NCI-H524 (cell line): ENCODE data around the gene TTBK2.
"Not testable (repeated sequence)": the region's sequence is repeated elsewhere in the genome, so short reads cannot be mapped to it uniquely, and the experiment has no call there.

Source experiments
- DNase-seq, 2 experiments: peaks; one replicate each; lab custom pipeline; 2025; lab: John Stamatoyannopoulos, UW

TTBK2 gene

GRCh38 chr15:42764154-42764731 lies 156.3 kb downstream of the TTBK2 start:
- not testable (repeated sequence) for DNase-seq

GRCh38 chr15:42761813-42762212 lies 158.8 kb downstream of the TTBK2 start:
- not testable (repeated sequence) for DNase-seq

DNA sequence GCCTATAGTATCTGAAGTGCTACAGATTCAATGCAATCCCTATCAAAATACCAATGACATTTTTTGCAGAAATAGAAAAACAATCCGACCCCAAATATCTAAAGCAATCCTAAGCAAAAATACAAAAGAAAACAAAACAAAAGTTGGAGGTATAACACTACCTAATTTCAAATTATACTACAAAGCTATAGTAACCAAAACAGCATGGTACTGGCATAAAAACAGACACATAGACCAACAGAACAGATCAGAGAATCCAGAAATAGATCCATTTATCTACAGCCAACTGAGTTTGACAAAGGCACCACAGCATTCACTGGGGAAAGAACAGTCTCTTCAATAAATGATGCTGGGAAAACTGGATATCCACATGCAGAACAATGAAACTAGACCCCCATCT lies 159.8 kb downstream of the TTBK2 start:
- DNase-seq = no peak

GRCh38 chr15:42759093-42759492 lies 161.5 kb downstream of the TTBK2 start:
- DNase-seq = no peak

DNA sequence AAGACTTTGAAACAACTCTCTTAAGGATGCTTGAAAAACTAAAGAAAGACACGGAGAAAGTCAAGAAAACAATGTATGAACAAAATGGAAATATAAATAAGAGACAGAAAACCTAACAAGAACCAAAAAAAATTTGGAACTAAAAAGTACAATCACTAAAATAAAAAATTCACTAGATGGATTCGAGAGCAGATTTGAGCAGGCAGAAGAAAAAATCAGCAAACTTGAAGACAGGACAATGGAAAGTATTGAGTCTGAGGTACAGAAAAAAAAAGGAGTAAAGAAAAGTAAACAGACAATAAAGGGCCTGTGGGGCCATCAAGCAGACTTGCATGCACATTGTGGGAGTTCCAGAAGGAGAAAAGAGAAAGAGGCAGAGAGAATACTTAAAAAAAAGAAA lies 170.3 kb downstream of the TTBK2 start:
- DNase-seq = no peak

DNA sequence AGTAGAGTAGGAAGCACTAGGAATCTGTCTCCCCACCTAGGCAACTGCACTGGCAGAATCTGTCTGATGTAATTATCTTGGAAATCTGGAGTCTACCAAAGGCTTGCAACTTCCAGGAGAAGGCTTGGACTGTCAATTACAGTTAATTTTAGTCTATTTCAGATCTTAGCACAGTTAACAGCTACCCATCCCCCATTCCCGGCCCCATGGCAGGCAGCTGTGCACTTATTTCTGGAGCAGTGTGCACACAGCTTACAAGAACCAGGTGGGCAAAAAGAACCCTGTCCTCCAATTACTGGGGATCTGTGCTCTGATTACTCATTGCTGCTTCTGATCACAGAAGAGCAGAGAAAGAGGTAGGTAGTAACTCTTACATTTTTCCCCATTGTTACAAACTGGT lies 171.3 kb downstream of the TTBK2 start:
- DNase-seq = peak in 1 of 2 experiments; percentile 14

GRCh38 chr15:42744195-42744594 lies 176.4 kb downstream of the TTBK2 start:
- no peak for DNase-seq

- no peak for DNase-seq
Observed at GRCh38 chr15:42742149-42742548, 178.4 kb downstream of the TTBK2 start.

DNA sequence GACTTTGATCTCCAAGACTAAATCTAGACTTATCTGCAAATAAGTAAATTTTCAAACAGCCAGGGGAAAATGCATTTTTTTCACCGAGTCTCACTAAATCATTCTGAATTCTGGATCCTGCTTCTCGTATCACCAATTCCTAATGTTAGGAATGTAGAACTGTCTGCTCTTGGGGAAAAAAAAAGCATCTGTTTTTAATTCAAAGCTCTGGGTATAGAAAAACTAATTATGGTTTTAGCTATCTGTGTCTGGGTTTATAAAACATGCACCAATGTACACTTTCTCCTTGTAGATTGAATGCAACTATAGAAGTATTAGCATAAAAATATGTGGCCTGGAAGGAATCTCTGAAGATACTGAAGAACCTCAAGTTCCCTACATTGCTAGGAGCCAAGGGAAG lies 178.9 kb downstream of the TTBK2 start:
- DNase-seq = no peak

DNA sequence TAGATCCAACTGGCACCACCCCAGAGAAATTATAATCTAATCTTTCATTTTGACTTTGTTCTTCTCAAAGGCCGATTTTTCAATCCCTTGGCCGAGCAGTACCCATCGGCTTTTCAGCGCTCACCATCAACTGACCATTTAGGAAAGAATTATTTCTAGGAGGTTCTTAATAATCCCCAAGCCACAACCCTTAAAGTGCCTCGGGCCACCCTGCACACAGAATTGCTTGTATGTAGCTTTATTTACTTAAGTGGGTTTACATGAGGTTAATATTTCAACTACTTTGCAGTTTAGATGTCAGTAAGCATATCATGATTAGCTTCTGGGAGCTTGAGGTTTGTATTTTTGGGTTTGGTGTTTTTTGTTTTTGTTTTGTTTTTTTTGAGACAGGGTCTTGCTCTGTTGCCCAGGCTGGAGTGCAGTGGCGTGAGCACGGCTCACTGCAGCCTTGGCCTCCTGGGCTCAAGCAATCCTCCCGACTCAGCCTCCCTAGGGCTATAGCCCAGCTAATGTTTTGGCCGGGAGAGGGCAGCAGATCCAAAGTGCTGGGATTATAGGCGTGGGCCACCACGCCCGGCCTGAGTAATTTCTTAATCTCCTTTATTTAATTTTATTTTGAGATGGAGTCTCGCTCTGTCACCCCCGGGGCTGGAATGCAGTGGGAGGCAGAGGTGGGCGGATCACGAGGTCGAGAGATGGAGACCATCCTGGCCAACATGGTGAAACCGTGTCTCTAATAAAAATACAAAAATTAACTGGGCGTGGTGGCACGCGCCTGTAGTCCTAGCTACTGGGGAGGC lies 182.8 kb downstream of the TTBK2 start:
- DNase-seq = no peak

DNA sequence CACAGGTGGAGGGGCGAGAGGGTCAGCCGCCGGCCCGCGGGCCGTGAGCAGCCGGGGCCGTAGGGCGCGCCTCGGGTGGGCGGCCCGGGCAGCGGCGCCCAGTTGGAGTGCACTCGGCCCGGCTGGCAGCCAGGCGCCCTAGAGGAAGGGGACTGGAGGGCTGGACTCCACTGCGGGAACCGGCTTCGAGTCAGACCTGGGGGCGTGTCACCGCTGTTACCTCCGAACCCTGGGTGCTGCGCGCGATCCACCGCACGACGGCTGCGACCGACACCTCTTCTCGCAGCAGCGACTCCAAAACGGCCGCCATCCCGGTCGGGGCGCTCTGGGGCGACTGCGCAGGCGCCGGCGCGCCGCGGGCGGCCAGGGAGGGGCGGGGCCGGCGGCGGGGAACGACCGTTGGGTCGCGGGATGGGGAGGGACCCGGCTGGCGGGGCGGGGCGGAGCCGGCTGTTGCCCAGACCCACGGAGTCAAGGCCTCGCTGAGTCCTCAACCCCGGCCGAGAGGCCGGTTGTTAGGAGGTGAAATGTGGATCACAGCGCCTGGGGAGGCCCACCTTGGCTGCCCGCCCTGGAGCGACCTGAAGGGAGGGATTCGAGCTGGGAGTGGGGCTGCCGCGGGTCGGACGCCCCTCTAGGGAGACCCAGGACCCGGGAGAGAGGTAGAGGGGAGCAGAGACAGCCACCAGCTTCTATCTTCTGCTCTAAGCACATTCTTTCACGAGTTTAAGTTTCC lies 183.6 kb downstream of the TTBK2 start, which contains the start of gene CDAN1:
Gene CDAN1 (minus strand): TSS at position 336 of the 736 bp plus-strand sequence. CDS start 26 bp downstream, at position 310.
- DNase-seq = peak; percentile 79 to 86

GRCh38 chr15:42736178-42736792 lies 184.3 kb downstream of the TTBK2 start:
- peak in 1 of 2 experiments; percentile 24 for DNase-seq

DNA sequence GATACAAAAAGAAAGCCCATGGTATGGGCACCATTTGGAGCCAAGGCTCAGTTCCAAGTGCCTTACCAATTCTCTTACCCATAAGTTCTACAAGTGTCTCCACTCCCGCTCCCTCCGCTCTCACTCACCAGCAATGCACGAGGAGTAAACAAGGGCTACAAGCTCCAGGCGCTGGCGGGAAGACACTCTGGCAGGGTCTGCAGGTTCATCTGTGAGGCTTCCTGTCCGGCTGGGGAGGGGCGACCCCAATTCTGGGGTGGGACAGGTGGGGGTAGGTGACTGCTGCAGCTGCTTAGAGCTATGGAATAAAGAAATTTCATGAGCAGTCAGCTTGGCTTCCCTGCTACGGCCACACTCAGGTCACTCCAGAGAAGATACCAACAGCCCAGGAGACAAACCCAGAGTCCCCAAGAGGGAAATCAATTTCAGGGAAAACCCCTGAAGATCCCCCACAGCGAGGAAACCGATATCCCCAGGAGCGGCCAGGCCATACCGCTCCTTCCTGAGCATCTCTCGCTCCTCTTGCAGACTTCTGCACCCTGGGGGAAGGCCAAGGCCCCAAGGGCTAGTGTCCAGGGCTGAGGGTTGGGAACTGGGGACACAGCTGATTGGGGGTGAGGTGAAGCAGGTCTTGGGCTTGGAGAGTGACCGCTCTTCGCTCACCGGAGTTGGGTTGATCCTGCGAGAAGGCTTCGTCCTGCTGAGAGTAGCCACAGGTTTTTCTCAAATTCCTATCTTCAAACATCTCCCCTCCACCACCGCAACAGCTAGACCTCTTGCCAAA lies 185.0 kb downstream of the TTBK2 start:
- no peak for DNase-seq

- no peak for DNase-seq
Observed at GRCh38 chr15:42734076-42734672, 186.4 kb downstream of the TTBK2 start.

DNA sequence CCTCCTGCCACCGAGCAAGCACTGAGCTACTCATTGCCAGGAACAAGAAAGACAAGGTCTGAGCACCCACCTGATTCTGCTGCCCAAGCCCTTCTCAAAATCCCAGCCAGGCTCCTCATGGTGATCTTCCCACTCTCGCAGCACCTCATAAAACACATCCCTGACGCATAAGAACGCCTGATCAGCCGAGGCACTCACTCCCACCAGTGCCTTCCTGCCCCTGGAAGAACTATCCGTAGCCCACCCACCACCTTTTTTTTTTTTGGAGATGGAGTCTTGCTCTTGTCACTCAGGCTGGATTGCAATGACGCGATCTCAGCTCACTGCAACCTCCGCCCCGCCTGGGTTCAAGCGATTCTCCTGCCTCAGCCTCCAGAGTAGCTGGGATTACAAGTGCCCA lies 187.6 kb downstream of the TTBK2 start:
- no peak for DNase-seq

DNA sequence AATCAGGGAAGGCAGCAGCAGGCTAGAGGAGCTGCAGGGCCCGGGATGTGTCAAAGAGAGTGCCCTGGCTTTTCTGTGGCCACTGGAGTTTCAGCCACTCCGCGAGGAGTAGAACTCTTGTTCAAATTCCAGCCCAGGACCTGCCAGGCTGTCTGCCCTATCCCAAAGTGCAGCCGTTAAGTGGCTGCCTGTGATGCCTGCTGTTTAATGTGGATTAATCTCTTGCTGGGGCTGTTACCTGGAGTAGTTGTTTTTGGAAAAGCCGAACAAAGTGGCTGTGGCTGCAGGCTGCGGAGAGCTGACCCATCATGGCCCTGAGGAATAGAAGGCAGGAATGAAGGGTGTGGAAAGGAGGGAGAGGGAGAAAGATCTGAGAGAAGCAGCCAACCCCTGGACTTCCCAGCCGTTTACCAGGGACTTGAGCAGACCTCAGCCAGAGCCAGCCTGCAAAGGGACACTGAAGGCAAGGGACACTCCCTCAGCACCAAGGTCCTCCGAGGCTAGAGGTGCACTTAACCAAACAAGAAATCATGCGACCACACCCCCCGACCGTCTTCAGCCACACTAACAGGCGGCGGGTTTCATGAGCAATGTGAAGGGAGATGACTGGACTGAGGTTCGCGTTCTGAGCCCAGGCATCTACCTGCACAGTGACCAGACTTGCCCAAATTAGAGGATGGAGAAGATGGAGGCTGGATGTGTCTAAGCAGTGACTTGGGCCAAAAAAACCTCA lies 188.3 kb downstream of the TTBK2 start:
- no peak for DNase-seq

DNA sequence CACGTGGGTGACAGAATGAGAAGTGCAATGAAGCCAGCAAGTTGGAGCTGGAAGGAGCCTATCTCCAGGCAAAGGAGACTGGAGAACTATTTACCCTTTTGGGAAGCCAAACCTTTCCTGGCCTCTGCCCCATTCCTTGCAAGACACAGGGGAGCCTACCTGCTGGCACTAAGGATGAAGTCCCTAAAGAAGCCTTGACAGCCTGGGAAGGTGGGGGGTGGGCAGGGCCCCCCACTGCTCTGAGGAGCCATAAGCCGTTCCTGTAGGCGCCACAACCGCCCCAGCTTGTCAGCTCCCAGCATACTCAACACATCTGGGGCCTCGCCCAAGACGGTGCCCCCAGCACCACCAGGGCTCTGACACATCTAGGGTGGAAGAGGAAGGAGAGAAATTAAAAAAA lies 189.1 kb downstream of the TTBK2 start:
- no peak for DNase-seq

GRCh38 chr15:42730536-42730935 lies 190.0 kb downstream of the TTBK2 start:
- DNase-seq = no peak

DNA sequence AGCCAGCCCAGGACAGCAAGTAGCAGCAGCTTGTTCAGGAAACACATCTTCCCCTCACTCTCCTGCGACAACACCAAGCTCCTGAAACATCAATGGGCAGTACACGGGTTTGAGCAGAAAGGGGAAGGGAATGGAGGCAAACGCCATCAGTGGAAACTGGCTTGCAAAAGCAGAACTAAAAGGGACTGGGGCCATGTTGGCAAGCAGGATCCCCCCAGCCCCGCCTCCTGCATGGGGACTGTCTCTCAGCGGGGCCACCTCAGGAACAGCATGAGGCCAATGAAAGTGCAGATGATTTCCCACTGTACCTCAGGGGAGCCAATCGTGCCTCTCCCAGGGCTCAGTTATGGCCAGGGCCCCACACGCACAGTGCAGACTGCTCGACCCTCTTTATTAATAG lies 190.4 kb downstream of the TTBK2 start:
- DNase-seq = no peak

- DNase-seq = no peak
Observed at GRCh38 chr15:42729409-42729808, 191.2 kb downstream of the TTBK2 start.

- DNase-seq = no peak
Observed at GRCh38 chr15:42728972-42729371, 191.6 kb downstream of the TTBK2 start.
